Measurements from ENCODE around the gene KIF9. TPM values are rescaled to one million over a fixed set of nuclear protein-coding genes. Genes with fewer than 3 reads are reported as not detected.

KIF9 gene
- total RNA-seq, 4 donors from 2014 or later = 2.9 to 10.8 (median 8.0) TPM

Other genes with a start within 250 kb of the KIF9 start
- gene SETD2, start 118.7 kb downstream of the KIF9 start, total RNA-seq = 10 to 100 TPM; 35.7 to 48.5 (median 40.4) TPM
- 10 to 100 TPM; 19.0 to 26.3 (median 22.4) TPM for gene KLHL18, start 145 bp upstream of the KIF9 start, total RNA-seq
- gene PTPN23, start 98.2 kb upstream of the KIF9 start, total RNA-seq = 10 to 100 TPM; 10.5 to 37.3 (median 23.7) TPM
- gene SCAP, start 193.1 kb upstream of the KIF9 start, total RNA-seq = 10 to 100 TPM; 38.2 to 48.1 (median 42.8) TPM
- 10 to 100 TPM; 16.9 to 31.1 (median 26.6) TPM for gene ELP6, start 230.9 kb upstream of the KIF9 start, total RNA-seq